Hypothalamus (tissue), 51 donors: ENCODE results near the gene RCBTB2.

Source experiments
- DNase-seq, 51 donors: peaks; one replicate each; lab custom pipeline; 2025; lab: John Stamatoyannopoulos, UW

Gene RCBTB2

GRCh38 chr13:48567515-48568369 is 34.9 kb upstream of the RCBTB2 start:
- no peak for DNase-seq

GRCh38 chr13:48564056-48564455 is 31.2 kb upstream of the RCBTB2 start:
- DNase-seq: no peak

- no peak for DNase-seq
Measured at GRCh38 chr13:48563626-48564025, 30.7 kb upstream of the RCBTB2 start.

GRCh38 chr13:48562296-48563066 is 29.6 kb upstream of the RCBTB2 start:
- DNase-seq: no peak

GRCh38 chr13:48561466-48562235 is 28.8 kb upstream of the RCBTB2 start:
- no peak for DNase-seq

- no peak for DNase-seq
Measured at GRCh38 chr13:48560657-48561337, 27.9 kb upstream of the RCBTB2 start.

GRCh38 chr13:48559638-48560320 is 26.9 kb upstream of the RCBTB2 start:
- DNase-seq: no peak

GRCh38 chr13:48556817-48557216 is 23.9 kb upstream of the RCBTB2 start:
- DNase-seq: no peak

GRCh38 chr13:48555441-48555840 is 22.6 kb upstream of the RCBTB2 start:
- no peak for DNase-seq

GRCh38 chr13:48551329-48551728 is 18.4 kb upstream of the RCBTB2 start:
- DNase-seq: no peak

- DNase-seq: no peak
Measured at GRCh38 chr13:48549658-48550057, 16.8 kb upstream of the RCBTB2 start.

GRCh38 chr13:48547663-48548092 is 14.8 kb upstream of the RCBTB2 start:
- no peak for DNase-seq

GRCh38 chr13:48545608-48546007 is 12.7 kb upstream of the RCBTB2 start:
- DNase-seq: no peak

GRCh38 chr13:48542581-48543341 is 9.9 kb upstream of the RCBTB2 start:
- DNase-seq: peak in 23 of 51 donors; percentile 4 to 43 (median 19)

GRCh38 chr13:48542138-48542537 is 9.3 kb upstream of the RCBTB2 start:
- no peak for DNase-seq

- no peak for DNase-seq
Measured at GRCh38 chr13:48539550-48539949, 6.7 kb upstream of the RCBTB2 start.

GRCh38 chr13:48536621-48537250 is 3.9 kb upstream of the RCBTB2 start:
- no peak for DNase-seq

- DNase-seq: peak in 1 of 51 donors; percentile 10
Measured at GRCh38 chr13:48535766-48536165, 2.9 kb upstream of the RCBTB2 start.
